SK-N-SH (cell line): Measurements from ENCODE around the gene RABAC1. TPM values are rescaled to one million over a fixed set of nuclear protein-coding genes. Genes with fewer than 3 reads are reported as not detected.

Experiments used
- CTCF ChIA-PET: fragments of 300-600, 350-600 bp; formaldehyde crosslinking; extraction: SDS; loops from one replicate; lab custom pipeline; 2021; lab: Yijun Ruan, JAX
- POLR2A ChIA-PET: fragments of 350-600 bp; sonication (Branson Sonifier 250); formaldehyde crosslinking; extraction: SDS; loops from one replicate; lab custom pipeline; 2020; ENCODE audit warnings: antibody characterized with exemption, inconsistent platforms; lab: Yijun Ruan, JAX
- DNase-seq: peaks from one replicate; pipeline ENCODE4 v3.0.0; 2012
- H2AFZ ChIP-seq: fragments of 200-600 bp; sonication (generic); 2 replicates; pipeline ENCODE4 v1.8.1; 2016; ENCODE audit warnings: antibody characterized with exemption, mild to moderate bottlenecking, low read depth
- H3F3A ChIP-seq: fragments of 200-600 bp; sonication (generic); replicated peaks from 2 replicates; pipeline ENCODE3; 2016; ENCODE audit warnings: antibody characterized with exemption, mild to moderate bottlenecking; ENCODE audit not compliant: insufficient read depth
- H3K27ac ChIP-seq, 2 experiments: fragments of 200-500 bp in 1 of 2; fragments of 200-600 bp in 1 of 2; sonication (Bioruptor generic) in 1 of 2; sonication (generic), shearing (Covaris generic) in 1 of 2; 2 replicates each; pipeline versions ENCODE4 v1.5.1 to v1.6.1; 2014 to 2016; ENCODE audit warnings: low read depth in 2 of 2, inconsistent platforms in 1 of 2, low read length in 1 of 2, mild to moderate bottlenecking in 1 of 2, mixed read lengths in 1 of 2
- H3K27me3 ChIP-seq: fragments of 200-600 bp; sonication (generic), shearing (Covaris generic); 2 replicates; pipeline ENCODE4 v1.6.1; 2016; ENCODE audit warnings: mixed run types; ENCODE audit not compliant: insufficient read depth
- H3K36me3 ChIP-seq, 2 experiments: fragments of 200-500 bp in 1 of 2; fragments of 200-600 bp in 1 of 2; sonication (Bioruptor generic) in 1 of 2; sonication (generic) in 1 of 2; replicated peaks in 1 of 2; 2 replicates each; pipeline versions ENCODE3 to v1.5.1; 2014 to 2016; ENCODE audit warnings: low read length in 1 of 2, mild to moderate bottlenecking in 1 of 2; ENCODE audit not compliant: insufficient read depth in 2 of 2, control insufficient read depth in 1 of 2
- H3K4me1 ChIP-seq, 2 experiments: fragments of 200-500 bp in 1 of 2; fragments of 200-600 bp in 1 of 2; sonication (Bioruptor generic) in 1 of 2; sonication (generic), shearing (Covaris generic) in 1 of 2; 2 replicates each; pipeline versions ENCODE4 v1.5.1 to v1.6.1; 2014 to 2016; ENCODE audit warnings: low read depth in 1 of 2, low read length in 1 of 2, mixed run types in 1 of 2; ENCODE audit not compliant: insufficient read depth in 2 of 2, control insufficient read depth in 1 of 2
- H3K4me2 ChIP-seq: fragments of 200-600 bp; sonication (generic), shearing (Covaris generic); 2 replicates; pipeline ENCODE4 v1.6.1; 2017; ENCODE audit warnings: mixed run types
- H3K4me3 ChIP-seq, 2 experiments: fragments of 200-500 bp in 1 of 2; fragments of 200-600 bp in 1 of 2; sonication (Bioruptor generic) in 1 of 2; sonication (generic), shearing (Covaris generic) in 1 of 2; 2 replicates each; pipeline versions ENCODE4 v1.5.1 to v1.8.1; 2014 to 2016; ENCODE audit warnings: low read depth in 2 of 2, inconsistent platforms in 1 of 2, low read length in 1 of 2, mild to moderate bottlenecking in 1 of 2, mixed read lengths in 1 of 2, moderate library complexity in 1 of 2
- H3K79me2 ChIP-seq: fragments of 200-600 bp; sonication (generic); 2 replicates; pipeline ENCODE4 v1.8.1; 2017; ENCODE audit warnings: mild to moderate bottlenecking; ENCODE audit not compliant: insufficient read depth
- H3K9ac ChIP-seq: fragments of 200-600 bp; sonication (generic); 2 replicates; pipeline ENCODE4 v1.6.1; 2017; ENCODE audit warnings: mixed run types
- H3K9me2 ChIP-seq: fragments of 200-600 bp; sonication (generic); 2 replicates; pipeline ENCODE4 v1.6.1; 2017; ENCODE audit warnings: mixed run types
- H3K9me3 ChIP-seq: fragments of 200-600 bp; sonication (generic); 2 replicates; pipeline ENCODE4 v1.6.1; 2017; ENCODE audit warnings: mixed run types, mild to moderate bottlenecking, moderate library complexity
- H4K20me1 ChIP-seq: fragments of 200-600 bp; sonication (generic); 2 replicates; pipeline ENCODE4 v1.6.1; 2017; ENCODE audit warnings: mild to moderate bottlenecking, mixed run types; ENCODE audit not compliant: insufficient read depth
- CHD2 ChIP-seq: fragments of 150-350 bp; IDR thresholded peaks from 2 replicates; pipeline ENCODE4 v1.6.1; 2018; ENCODE audit warnings: low read length; ENCODE audit not compliant: partially characterized antibody
- EP300 ChIP-seq, 2 experiments: IDR thresholded peaks; 2 replicates each; pipeline versions ENCODE4 v1.4.0 to v1.6.1; 2012; ENCODE audit warnings: borderline replicate concordance in 1 of 2, low read depth in 1 of 2, low read length in 1 of 2
- FOSL2 ChIP-seq: IDR thresholded peaks from 2 replicates; pipeline ENCODE4 v1.4.0; 2012; ENCODE audit warnings: low read depth, mild to moderate bottlenecking, moderate library complexity, borderline replicate concordance
- FOXM1 ChIP-seq: IDR thresholded peaks from 2 replicates; pipeline ENCODE4 v1.4.0; 2012; ENCODE audit warnings: low read depth, mild to moderate bottlenecking
- GABPA ChIP-seq: IDR thresholded peaks from 2 replicates; pipeline ENCODE4 v1.4.0; 2012; ENCODE audit warnings: low read depth, mild to moderate bottlenecking
- PBX3 ChIP-seq: IDR thresholded peaks from 2 replicates; pipeline ENCODE4; 2012
- POLR2AphosphoS5 ChIP-seq: IDR thresholded peaks from 2 replicates; pipeline ENCODE4 v1.6.1; 2012; ENCODE audit warnings: low read depth, low read length
- REST ChIP-seq: IDR thresholded peaks from 2 replicates; pipeline ENCODE4 v1.6.1; 2012; ENCODE audit warnings: mild to moderate bottlenecking, low read depth, low read length, moderate library complexity
- TAF1 ChIP-seq: IDR thresholded peaks from 2 replicates; pipeline ENCODE4 v1.6.1; 2012; ENCODE audit warnings: low read depth, mild to moderate bottlenecking, low read length, moderate library complexity, borderline replicate concordance
- TCF12 ChIP-seq: IDR thresholded peaks from 2 replicates; pipeline ENCODE4 v1.4.0; 2012
- TEAD4 ChIP-seq: IDR thresholded peaks from 2 replicates; pipeline ENCODE4 v1.4.0; 2012; ENCODE audit warnings: mild to moderate bottlenecking, borderline replicate concordance; ENCODE audit not compliant: insufficient read depth
- ZBTB33 ChIP-seq: IDR thresholded peaks from 2 replicates; pipeline ENCODE4 v1.4.0; 2012; ENCODE audit warnings: low read depth, borderline replicate concordance
- WGBS: methylation state at CpG from one replicate; pipeline ENCODE4 v1.1.6; 2017; ENCODE audit warnings: low lambda C conversion rate; 5-methylcytosine and 5-hydroxymethylcytosine counted together
- polyA plus RNA-seq, 3 experiments: library from polyadenylated mRNA; depleted of rRNA; stranded (reverse); fragments of >200 nt; gene quantifications; 2 replicates each; pipeline ENCODE4 v1.2.3, GENCODE V29; 2012

The RABAC1 gene
- polyA plus RNA-seq, 1 of the 3 experiments (the other 2 are of a cell fraction): 287 TPM

GRCh38 chr19:41941410-41942202 is 17.5 kb downstream of the RABAC1 start:
- 86% methylated on average over 9 of the region's 9 CpGs for WGBS
- H3K27ac ChIP-seq: no peak overlapping the region
- H3K4me3 ChIP-seq: no peak overlapping the region

GRCh38 chr19:41940731-41941409 is 18.3 kb downstream of the RABAC1 start:
- TF ChIP-seq PBX3: 0 out of 2 replicates have a peak, but pooled peaks have one; percentile 11
- TF ChIP-seq TEAD4: no peak
- TF ChIP-seq TCF12: no peak
- TF ChIP-seq ZBTB33: no peak
- no peak for TF ChIP-seq FOSL2
- Histone ChIP-seq H3F3A (no peaks in the 10 kb centered on the region), H3K36me3 (no peaks in the 10 kb centered on the region), H3K4me1 (no peaks in the 10 kb centered on the region; a peak in 1 of 4 replicates), H3K4me3 (peak overlapping the region; percentile 35 to 42; a peak in 3 of 4 replicates), H3K9me3 (no peaks in the 10 kb centered on the region), H2AFZ (no peak overlapping the region; the same call in 1 of the 2 replicates), H3K27ac (no peak overlapping the region; a peak in 1 of 4 replicates), H3K79me2 (no peaks in the 10 kb centered on the region), H3K27me3 (no peaks in the 10 kb centered on the region), H4K20me1 (no peaks in the 10 kb centered on the region), H3K9me2 (no peaks in the 10 kb centered on the region), H3K9ac (no peak overlapping the region; the same call in 1 of the 2 replicates), H3K4me2 (peak overlapping the region; percentile 50; the same call in 1 of the 2 replicates)
- WGBS: 34% methylated on average over 38 of the region's 53 CpGs
- POLR2A ChIA-PET: interaction anchor here (1.6 kb wide), 1 partner anchor 81 kb away, joined by 5 read pairs; the partner anchor contains the start of gene RPS19
- CTCF ChIA-PET: interaction anchor here (1.1 to 3.4 kb wide), 5 partner anchors 9 to 94 kb away, joined by 3 to 15 read pairs (median 9); partner anchors contain the start of gene RABAC1
- peak; percentile 69 for DNase-seq

More at GRCh38 chr19:41941410-41942202, 17.5 kb downstream of the RABAC1 start:
- H3F3A ChIP-seq: no peaks in the 10 kb centered on the region
- CTCF ChIA-PET: interaction anchor here (1.1 to 3.4 kb wide), 6 partner anchors 8 to 93 kb away, joined by 3 to 15 read pairs (median 9); partner anchors contain the start of genes RABAC1 and RPS19
- H4K20me1 ChIP-seq: no peaks in the 10 kb centered on the region
- H3K4me1 ChIP-seq: no peaks in the 10 kb centered on the region; a peak in 1 of 4 replicates
- no peaks in the 10 kb centered on the region for H3K79me2 ChIP-seq
- no peaks in the 10 kb centered on the region for H3K27me3 ChIP-seq
- no peaks in the 10 kb centered on the region for H3K9me2 ChIP-seq
- H3K36me3 ChIP-seq: no peaks in the 10 kb centered on the region
- H3K9ac ChIP-seq: no peak overlapping the region
- H3K4me2 ChIP-seq: no peak overlapping the region
- H3K9me3 ChIP-seq: no peaks in the 10 kb centered on the region
- TF ChIP-seq CHD2 (no peak), EP300 (IDR thresholded peaks at IDR 0.05; ENCODE audit: borderline replicate concordance in 1 of 2, low read depth in 1 of 2, low read length in 1 of 2) (no peak), REST (no peak), TAF1 (no peak), FOXM1 (no peak), POLR2AphosphoS5 (no peak), GABPA (no peak)
- DNase-seq: no peak
- H2AFZ ChIP-seq: no peak overlapping the region
- POLR2A ChIA-PET: no interaction called here
